Vagina (tissue), 2 donors: ENCODE results near the gene IFNG.
"Not testable (repeated sequence)": the region's sequence is repeated elsewhere in the genome, so short reads cannot be mapped to it uniquely, and the experiment has no call there.

Experiments
- POLR2AphosphoS5 ChIP-seq, 2 donors: sonication (generic); formaldehyde crosslinking; IDR thresholded peaks; one replicate each; pipeline ENCODE4 v1.9.0; 2017; ENCODE audit warnings: antibody characterized with exemption in 2 of 2, mild to moderate bottlenecking in 2 of 2, low read depth in 1 of 2; ENCODE audit not compliant: insufficient read depth in 1 of 2
- TF ChIP-seq, protein P1 (sequence below), 3 experiments: fragments of 450-650 bp in 2 of 3; fragments of 200-600 bp in 1 of 3; sonication (generic) in 1 of 3; IDR thresholded peaks; one replicate each; pipeline ENCODE4 v1.5.1; 2017 to 2019; ENCODE audit warnings: antibody characterized with exemption in 3 of 3, mild to moderate bottlenecking in 2 of 3, moderate library complexity in 2 of 3

DNA sequence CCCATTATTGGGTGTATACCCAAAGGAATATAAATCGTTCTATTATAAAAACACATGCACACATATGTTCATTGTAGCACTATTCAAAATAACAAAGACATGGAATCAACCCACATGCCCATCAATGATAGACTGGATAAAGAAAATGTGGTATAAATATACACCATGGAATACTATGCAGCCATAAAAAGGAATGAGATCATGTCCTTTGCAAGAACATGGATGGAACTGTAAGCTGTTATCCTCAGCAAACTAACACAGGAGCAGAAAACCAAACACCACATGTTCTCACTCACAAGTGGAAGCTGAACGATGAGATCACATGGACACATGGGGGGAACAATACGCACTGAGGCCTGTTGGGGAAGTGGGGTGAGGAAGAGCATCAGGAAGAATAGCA lies 15.2 kb upstream of the IFNG start:
- TF ChIP-seq, protein P1, sequence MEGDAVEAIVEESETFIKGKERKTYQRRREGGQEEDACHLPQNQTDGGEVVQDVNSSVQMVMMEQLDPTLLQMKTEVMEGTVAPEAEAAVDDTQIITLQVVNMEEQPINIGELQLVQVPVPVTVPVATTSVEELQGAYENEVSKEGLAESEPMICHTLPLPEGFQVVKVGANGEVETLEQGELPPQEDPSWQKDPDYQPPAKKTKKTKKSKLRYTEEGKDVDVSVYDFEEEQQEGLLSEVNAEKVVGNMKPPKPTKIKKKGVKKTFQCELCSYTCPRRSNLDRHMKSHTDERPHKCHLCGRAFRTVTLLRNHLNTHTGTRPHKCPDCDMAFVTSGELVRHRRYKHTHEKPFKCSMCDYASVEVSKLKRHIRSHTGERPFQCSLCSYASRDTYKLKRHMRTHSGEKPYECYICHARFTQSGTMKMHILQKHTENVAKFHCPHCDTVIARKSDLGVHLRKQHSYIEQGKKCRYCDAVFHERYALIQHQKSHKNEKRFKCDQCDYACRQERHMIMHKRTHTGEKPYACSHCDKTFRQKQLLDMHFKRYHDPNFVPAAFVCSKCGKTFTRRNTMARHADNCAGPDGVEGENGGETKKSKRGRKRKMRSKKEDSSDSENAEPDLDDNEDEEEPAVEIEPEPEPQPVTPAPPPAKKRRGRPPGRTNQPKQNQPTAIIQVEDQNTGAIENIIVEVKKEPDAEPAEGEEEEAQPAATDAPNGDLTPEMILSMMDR (IDR thresholded peaks at IDR 0.05), result not testable (repeated sequence)
- TF ChIP-seq POLR2AphosphoS5 (IDR thresholded peaks at IDR 0.05; ENCODE audit: insufficient read depth in 1 of 2, low read depth in 1 of 2), result not testable (repeated sequence)
